Trophoblast cell (in vitro differentiated cells and primary cell): ENCODE data around the gene BMP4. TPM values are rescaled to one million over a fixed set of nuclear protein-coding genes. Genes with fewer than 3 reads are reported as not detected.
A peak's percentile ranks its signal among the peaks of the same experiment; 100 is the strongest.

Experiments
- DNase-seq, 2 donors: peaks; one replicate each; pipeline ENCODE4 v3.0.0-alpha.2; 2016
- H2AFZ ChIP-seq: 2 replicates; pipeline ENCODE4 v1.6.1; 2013; ENCODE audit warnings: low read length, moderate library complexity, mild to moderate bottlenecking; ENCODE audit not compliant: insufficient read depth, poor library complexity
- H2AK5ac ChIP-seq: 2 replicates; pipeline ENCODE4 v1.6.1; 2013; ENCODE audit warnings: mild to moderate bottlenecking, low read length
- H2BK120ac ChIP-seq: 2 replicates; pipeline ENCODE4 v1.6.1; 2013; ENCODE audit warnings: low read length, mild to moderate bottlenecking, moderate library complexity; ENCODE audit not compliant: insufficient read depth, poor library complexity
- H2BK12ac ChIP-seq: 2 replicates; pipeline ENCODE4 v1.6.1; 2013; ENCODE audit warnings: mild to moderate bottlenecking, low read length, moderate library complexity
- H2BK5ac ChIP-seq: 2 replicates; pipeline ENCODE4 v1.6.1; 2013; ENCODE audit warnings: low read length, low read depth, moderate library complexity, mild to moderate bottlenecking; ENCODE audit not compliant: poor library complexity
- H3K14ac ChIP-seq: 2 replicates; pipeline ENCODE4 v1.6.1; 2013; ENCODE audit warnings: mild to moderate bottlenecking, low read length
- H3K18ac ChIP-seq: 2 replicates; pipeline ENCODE4 v1.6.1; 2013; ENCODE audit warnings: mild to moderate bottlenecking, low read length
- H3K23ac ChIP-seq: 2 replicates; pipeline ENCODE4 v1.6.1; 2013; ENCODE audit warnings: low read length
- H3K27ac ChIP-seq: 2 replicates; pipeline ENCODE4 v1.5.1; 2013; ENCODE audit warnings: low read depth, mild to moderate bottlenecking, inconsistent platforms, low read length, moderate library complexity
- H3K27me3 ChIP-seq: 2 replicates; pipeline ENCODE4 v1.6.1; 2013; ENCODE audit warnings: inconsistent platforms, mild to moderate bottlenecking, low read length, moderate library complexity; ENCODE audit not compliant: insufficient read depth
- H3K36me3 ChIP-seq, 2 experiments: 1 replicate in 1 of 2; 2 replicates in 1 of 2; pipeline ENCODE4 v1.6.1; 2013; ENCODE audit warnings: low read length in 2 of 2, mild to moderate bottlenecking in 2 of 2, moderate library complexity in 1 of 2; ENCODE audit not compliant: insufficient read depth in 2 of 2, control insufficient read depth in 1 of 2
- H3K4ac ChIP-seq: 2 replicates; pipeline ENCODE4 v1.6.1; 2013; ENCODE audit warnings: low read depth, mild to moderate bottlenecking, low read length, moderate library complexity
- H3K4me1 ChIP-seq, 2 experiments: 1 replicate in 1 of 2; 2 replicates in 1 of 2; pipeline ENCODE4 v1.6.1; 2013; ENCODE audit warnings: low read length in 2 of 2, mild to moderate bottlenecking in 2 of 2, moderate library complexity in 1 of 2; ENCODE audit not compliant: insufficient read depth in 2 of 2, control insufficient read depth in 1 of 2
- H3K4me2 ChIP-seq: 2 replicates; pipeline ENCODE4 v1.6.1; 2013; ENCODE audit warnings: inconsistent platforms, mild to moderate bottlenecking, low read length, moderate library complexity
- H3K4me3 ChIP-seq: 2 replicates; pipeline ENCODE4 v1.5.1; 2013; ENCODE audit warnings: mild to moderate bottlenecking, low read depth, low read length, inconsistent platforms
- H3K79me1 ChIP-seq: one replicate; pipeline ENCODE4 v1.6.1; 2013; ENCODE audit warnings: low read length
- H3K79me2 ChIP-seq: 2 replicates; pipeline ENCODE4 v1.6.1; 2013; ENCODE audit warnings: low read length, mild to moderate bottlenecking; ENCODE audit not compliant: control insufficient read depth, insufficient read depth, poor library complexity
- H3K9ac ChIP-seq: 2 replicates; pipeline ENCODE4 v1.6.1; 2013; ENCODE audit warnings: mild to moderate bottlenecking, low read length
- H3K9me3 ChIP-seq: 2 replicates; pipeline ENCODE4 v1.6.1; 2013; ENCODE audit warnings: low read depth, mild to moderate bottlenecking, control low read depth, inconsistent platforms, low read length; ENCODE audit not compliant: insufficient read depth
- H4K12ac ChIP-seq: 2 replicates; pipeline ENCODE4 v1.6.1; 2013; ENCODE audit warnings: low read depth, mild to moderate bottlenecking, low read length, moderate library complexity
- H4K8ac ChIP-seq: 2 replicates; pipeline ENCODE4 v1.6.1; 2013; ENCODE audit warnings: low read depth, mild to moderate bottlenecking, low read length, moderate library complexity
- H4K91ac ChIP-seq: one replicate; pipeline ENCODE4 v1.6.1; 2013; ENCODE audit warnings: low read depth, mild to moderate bottlenecking, low read length, moderate library complexity
- WGBS: extraction: QIAGEN DNeasy Blood & Tissue Kit; methylation state at CpG from one replicate; pipeline ENCODE4 v1.1.7; 2013; ENCODE audit warnings: missing lambda C conversion rate; ENCODE audit not compliant: insufficient read length, insufficient coverage; ENCODE audit errors: extremely low coverage; 5-methylcytosine and 5-hydroxymethylcytosine counted together
- polyA plus RNA-seq: library from polyadenylated mRNA; stranded (reverse); fragments of 200-250 nt; gene quantifications from 2 replicates; pipeline ENCODE4 v1.2.3, GENCODE V29; 2013

The BMP4 gene
- 16.6 and 17.9 TPM in 2 replicates for polyA plus RNA-seq

DNA sequence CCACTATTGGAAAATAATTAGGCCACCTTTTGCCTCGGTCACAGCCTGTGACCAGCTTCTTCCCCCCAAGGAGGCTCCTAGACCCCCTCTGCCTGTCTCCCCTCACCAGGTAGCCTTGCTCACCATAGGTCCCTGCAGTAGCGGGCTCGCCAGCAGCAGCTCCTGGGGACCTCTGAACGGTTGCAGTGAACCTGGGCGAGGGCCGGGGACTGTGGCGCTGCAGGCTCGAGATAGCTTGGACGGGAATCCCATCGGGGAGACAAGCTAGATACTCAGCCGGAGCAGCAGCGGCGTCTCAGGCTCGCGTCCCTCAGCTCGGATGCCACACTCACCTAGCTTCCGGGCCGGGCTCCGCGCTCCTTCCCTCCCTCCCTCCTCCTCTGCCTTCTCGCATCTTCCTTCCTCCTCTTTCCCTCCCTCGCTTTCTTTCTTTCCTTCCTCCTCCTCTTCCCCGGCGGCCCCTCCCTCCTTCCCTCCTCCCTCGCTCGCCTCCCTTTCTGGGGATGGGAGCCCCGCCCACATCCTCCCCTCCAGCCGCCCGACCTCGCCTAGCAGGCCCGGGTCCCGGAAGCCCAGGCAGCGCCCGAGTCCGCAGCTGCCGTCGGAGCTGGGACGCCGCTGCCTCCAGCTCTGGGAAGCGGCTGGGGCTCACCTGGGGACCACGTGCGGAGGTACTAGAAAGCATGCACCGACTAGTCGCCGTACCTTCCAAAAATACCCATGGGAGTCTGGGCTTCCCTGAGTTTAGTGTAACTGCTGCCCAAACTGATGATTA lies at the start of gene BMP4:
BMP4 (minus strand) TSS at position 399 of the 775 bp plus-strand sequence. CDS start 4,603 bp downstream, outside the sequence.
- Histone ChIP-seq H3K27me3 (no peaks in the 10 kb centered on the region), H3K18ac (peak within 1 kb of the TSS; percentile 89), H3K9ac (peak within 1 kb of the TSS; percentile 70), H2BK12ac (peak within 1 kb of the TSS; percentile 28), H3K4ac (peak within 1 kb of the TSS; percentile 35), H4K8ac (peak within 1 kb of the TSS; percentile 70), H3K36me3 (peaks cover 0 to 1% of the 10 kb centered on the region in 2 experiments), H3K79me1 (peaks cover 39% of the 10 kb centered on the region), H2AK5ac (no peak within 1 kb of the TSS), H2AFZ (peak within 1 kb of the TSS; percentile 50), H4K91ac (peak within 1 kb of the TSS; percentile 68), H3K4me2 (peak within 1 kb of the TSS; percentile 86), H3K4me1 (peaks cover 11 to 26% of the 10 kb centered on the region in 2 experiments), H4K12ac (peak within 1 kb of the TSS; percentile 61), H2BK120ac (no peak within 1 kb of the TSS), H2BK5ac (peak within 1 kb of the TSS; percentile 67), H3K14ac (peak within 1 kb of the TSS; percentile 56), H3K27ac (peak within 1 kb of the TSS; percentile 67), H3K4me3 (peak within 1 kb of the TSS; percentile 73), H3K79me2 (peaks cover 14% of the 10 kb centered on the region), H3K23ac (no peak within 1 kb of the TSS), H3K9me3 (no peaks in the 10 kb centered on the region)
- DNase-seq: peak in 1 of 2 donors; percentile 43
- WGBS: no CpG with 5 or more reads among the region's 45 CpGs

DNA sequence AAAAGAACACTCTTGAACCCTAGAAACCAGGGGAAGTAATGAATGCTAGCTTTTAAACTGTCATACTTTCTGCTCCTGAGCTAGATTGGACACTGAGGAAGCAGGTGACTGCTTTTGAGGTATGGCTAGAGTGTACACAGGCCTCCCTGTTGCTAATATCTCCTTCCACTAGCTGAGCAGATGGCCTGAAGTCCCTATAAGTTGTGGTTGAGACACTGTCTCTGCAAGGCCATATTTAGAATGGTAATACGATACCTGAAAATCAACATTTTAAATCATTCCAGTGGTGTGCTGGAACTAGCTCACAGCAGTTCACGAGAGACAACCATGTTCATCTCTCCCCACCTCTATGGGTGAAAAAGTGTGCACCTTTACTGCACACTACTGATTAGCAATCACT lies 46.4 kb upstream of the BMP4 start:
- Histone ChIP-seq H3K4me3 (no peak overlapping the region), H3K4ac (no peak overlapping the region), H4K8ac (no peak overlapping the region), H4K91ac (no peak overlapping the region), H3K18ac (no peak overlapping the region), H2BK120ac (no peak overlapping the region), H3K27me3 (no peaks in the 10 kb centered on the region), H2AK5ac (no peak overlapping the region), H4K12ac (no peak overlapping the region), H3K79me2 (no peaks in the 10 kb centered on the region), H3K36me3 (no peaks in the 10 kb centered on the region), H3K14ac (no peak overlapping the region), H2AFZ (no peak overlapping the region), H2BK5ac (no peak overlapping the region), H3K27ac (no peak overlapping the region), H3K9me3 (no peaks in the 10 kb centered on the region), H3K79me1 (no peaks in the 10 kb centered on the region), H3K4me2 (no peak overlapping the region), H2BK12ac (no peak overlapping the region), H3K23ac (no peak overlapping the region), H3K4me1 (peaks cover 6 to 12% of the 10 kb centered on the region in 2 experiments), H3K9ac (no peak overlapping the region)
- DNase-seq: no peak
- WGBS: no CpG with 5 or more reads among the region's 2 CpGs

DNA sequence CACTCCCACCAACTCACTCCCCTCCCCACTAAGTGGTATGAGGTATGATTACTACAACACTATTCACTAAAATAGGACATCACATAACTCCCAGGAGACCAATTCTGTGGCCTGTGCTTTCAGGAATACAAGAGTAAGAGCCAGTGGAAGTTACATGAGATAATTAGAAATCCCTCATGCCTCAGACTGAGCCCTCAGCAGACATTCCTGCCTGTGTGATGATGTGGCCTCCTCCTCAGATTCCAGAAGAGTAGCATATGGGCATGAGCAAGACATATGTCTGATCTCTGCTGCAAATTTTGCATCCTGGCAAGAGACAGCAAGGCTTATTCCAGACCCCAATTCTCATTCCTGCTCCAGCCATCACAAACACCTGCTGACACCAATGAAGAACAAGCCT lies 46.0 kb upstream of the BMP4 start:
- no peak overlapping the region for H2BK12ac ChIP-seq
- no peak overlapping the region for H3K14ac ChIP-seq
- no peak overlapping the region for H3K4ac ChIP-seq
- H2AK5ac ChIP-seq: no peak overlapping the region
- no peak overlapping the region for H3K4me2 ChIP-seq
- no peak overlapping the region for H3K23ac ChIP-seq
- H3K4me3 ChIP-seq: no peak overlapping the region
- H3K9ac ChIP-seq: no peak overlapping the region
- H2BK120ac ChIP-seq: no peak overlapping the region
- no peak overlapping the region for H4K12ac ChIP-seq
- H3K27me3 ChIP-seq: no peaks in the 10 kb centered on the region
- no peak overlapping the region for H2BK5ac ChIP-seq
- H4K91ac ChIP-seq: no peak overlapping the region
- peak; percentile 69 to 79 for DNase-seq
- no peaks in the 10 kb centered on the region for H3K79me1 ChIP-seq
- H3K18ac ChIP-seq: no peak overlapping the region
- no peaks in the 10 kb centered on the region for H3K79me2 ChIP-seq
- H3K4me1 ChIP-seq: peaks cover 6 to 12% of the 10 kb centered on the region in 2 experiments
- no peak overlapping the region for H4K8ac ChIP-seq
- no peaks in the 10 kb centered on the region for H3K9me3 ChIP-seq
- H2AFZ ChIP-seq: no peak overlapping the region
- H3K27ac ChIP-seq: no peak overlapping the region
- no peaks in the 10 kb centered on the region for H3K36me3 ChIP-seq

DNA sequence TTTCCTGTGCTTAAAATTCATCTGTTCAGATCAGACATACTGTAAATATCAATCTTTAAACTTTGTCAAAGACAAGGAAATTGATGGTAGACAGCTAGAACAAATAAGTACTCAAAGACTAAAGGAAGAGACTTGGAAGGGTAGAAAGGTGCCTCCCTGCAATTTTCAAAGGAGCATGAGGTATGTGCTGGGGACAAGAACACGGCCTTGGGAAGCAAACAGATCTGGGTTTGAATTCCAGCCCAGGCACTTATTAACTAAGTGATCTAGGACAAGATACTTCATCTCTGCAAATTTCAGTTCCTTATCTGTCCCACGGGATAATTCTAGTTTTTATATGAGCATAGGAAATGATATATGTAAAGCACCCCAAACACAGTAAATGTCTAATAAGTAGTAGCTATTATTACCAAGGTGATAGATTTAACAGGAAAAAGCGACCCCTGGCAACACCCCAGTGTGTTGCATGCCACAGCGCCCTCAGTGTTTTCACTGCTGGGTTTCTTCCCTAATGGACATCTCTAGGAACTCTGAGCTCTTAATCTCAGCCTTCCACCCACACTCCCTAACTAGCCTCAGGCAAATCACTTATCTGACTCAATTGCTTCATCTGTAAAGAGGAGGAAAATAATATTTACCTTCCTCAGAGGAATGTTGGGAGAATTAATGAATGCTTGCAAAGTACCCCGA lies 44.7 kb upstream of the BMP4 start:
- Histone ChIP-seq H2BK12ac (no peak overlapping the region), H2AFZ (no peak overlapping the region)
- WGBS: no CpG with 5 or more reads among the region's 5 CpGs

More for the DNA sequence above, 44.7 kb upstream of the BMP4 start:
- Histone ChIP-seq H2AK5ac (no peak overlapping the region), H3K9ac (no peak overlapping the region), H3K36me3 (no peaks in the 10 kb centered on the region), H3K18ac (no peak overlapping the region), H3K9me3 (no peaks in the 10 kb centered on the region), H4K12ac (no peak overlapping the region), H3K79me1 (no peaks in the 10 kb centered on the region), H4K8ac (no peak overlapping the region), H2BK5ac (no peak overlapping the region), H3K4me2 (no peak overlapping the region), H2BK120ac (no peak overlapping the region), H3K4ac (no peak overlapping the region), H3K14ac (no peak overlapping the region), H3K27ac (no peak overlapping the region), H4K91ac (no peak overlapping the region), H3K4me1 (peaks cover 6 to 12% of the 10 kb centered on the region in 2 experiments), H3K4me3 (no peak overlapping the region), H3K27me3 (no peaks in the 10 kb centered on the region), H3K23ac (no peak overlapping the region), H3K79me2 (no peaks in the 10 kb centered on the region)
- peak in 1 of 2 donors; percentile 56 for DNase-seq
